ENCODE measurements around the gene ZG16. TPM values are rescaled to one million over a fixed set of nuclear protein-coding genes. Genes with fewer than 3 reads are reported as not detected.

The ZG16 gene
- total and polyA plus RNA-seq, 9 of the 15 experiments (the other 6 are each of a cell fraction or from before 2014, with no cell fraction given): 0.04 TPM; not detected in 8

DNA sequence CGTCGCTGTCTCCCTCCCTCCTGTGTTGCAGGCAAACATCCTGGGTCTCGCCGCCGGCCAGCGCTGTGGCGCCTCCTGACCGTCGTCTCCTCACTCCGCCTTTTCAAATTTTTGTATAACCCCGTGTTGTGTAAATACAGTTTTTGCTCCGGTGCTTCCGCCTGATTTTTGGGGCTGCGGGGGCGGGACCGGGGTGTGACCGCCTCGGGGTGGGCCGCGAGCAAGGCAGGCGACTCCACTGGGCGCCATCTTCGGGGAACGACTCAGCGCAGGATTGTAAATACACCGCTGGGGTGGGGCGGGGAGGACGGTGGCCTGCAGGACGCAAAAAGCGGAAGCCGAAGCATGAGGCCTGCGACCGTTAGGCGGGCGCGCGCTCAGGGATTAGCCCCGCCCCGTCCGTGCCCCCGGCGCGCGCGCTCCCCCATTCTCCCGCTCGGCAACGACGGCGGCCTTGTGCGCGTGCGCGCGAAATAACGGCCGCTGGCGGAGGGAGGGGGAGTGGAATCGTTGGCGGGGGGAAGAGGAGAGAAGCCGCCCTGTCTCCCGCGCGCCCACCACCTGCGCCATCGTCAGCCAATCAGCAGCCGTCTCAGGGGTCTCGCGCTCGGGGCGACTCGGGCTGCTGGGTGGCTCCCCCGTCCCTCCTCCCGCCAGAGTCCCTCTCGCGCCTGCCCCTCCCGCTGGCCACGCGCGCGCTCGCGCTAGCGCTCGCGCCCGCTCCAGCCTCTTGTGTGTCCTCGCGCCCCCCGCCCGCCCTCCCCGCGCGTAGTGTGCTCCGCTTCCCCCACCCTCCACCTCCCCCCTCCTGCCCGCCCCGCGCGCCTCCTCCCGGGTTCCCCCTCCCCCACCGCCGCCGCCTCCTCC is 27.4 kb downstream of the ZG16 start (continued):
- TF ChIP-seq TSHZ1 (CRISPR knock-in tag; IDR thresholded peaks at IDR 0.05): no peak
- TF ChIP-seq, protein P1, sequence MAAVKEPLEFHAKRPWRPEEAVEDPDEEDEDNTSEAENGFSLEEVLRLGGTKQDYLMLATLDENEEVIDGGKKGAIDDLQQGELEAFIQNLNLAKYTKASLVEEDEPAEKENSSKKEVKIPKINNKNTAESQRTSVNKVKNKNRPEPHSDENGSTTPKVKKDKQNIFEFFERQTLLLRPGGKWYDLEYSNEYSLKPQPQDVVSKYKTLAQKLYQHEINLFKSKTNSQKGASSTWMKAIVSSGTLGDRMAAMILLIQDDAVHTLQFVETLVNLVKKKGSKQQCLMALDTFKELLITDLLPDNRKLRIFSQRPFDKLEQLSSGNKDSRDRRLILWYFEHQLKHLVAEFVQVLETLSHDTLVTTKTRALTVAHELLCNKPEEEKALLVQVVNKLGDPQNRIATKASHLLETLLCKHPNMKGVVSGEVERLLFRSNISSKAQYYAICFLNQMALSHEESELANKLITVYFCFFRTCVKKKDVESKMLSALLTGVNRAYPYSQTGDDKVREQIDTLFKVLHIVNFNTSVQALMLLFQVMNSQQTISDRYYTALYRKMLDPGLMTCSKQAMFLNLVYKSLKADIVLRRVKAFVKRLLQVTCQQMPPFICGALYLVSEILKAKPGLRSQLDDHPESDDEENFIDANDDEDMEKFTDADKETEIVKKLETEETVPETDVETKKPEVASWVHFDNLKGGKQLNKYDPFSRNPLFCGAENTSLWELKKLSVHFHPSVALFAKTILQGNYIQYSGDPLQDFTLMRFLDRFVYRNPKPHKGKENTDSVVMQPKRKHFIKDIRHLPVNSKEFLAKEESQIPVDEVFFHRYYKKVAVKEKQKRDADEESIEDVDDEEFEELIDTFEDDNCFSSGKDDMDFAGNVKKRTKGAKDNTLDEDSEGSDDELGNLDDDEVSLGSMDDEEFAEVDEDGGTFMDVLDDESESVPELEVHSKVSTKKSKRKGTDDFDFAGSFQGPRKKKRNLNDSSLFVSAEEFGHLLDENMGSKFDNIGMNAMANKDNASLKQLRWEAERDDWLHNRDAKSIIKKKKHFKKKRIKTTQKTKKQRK (IDR thresholded peaks at IDR 0.05; ENCODE audit: borderline replicate concordance, low read depth, low read length): no peak
- peak; percentile 94 for TF ChIP-seq ZNF589 (CRISPR knock-in tag; IDR thresholded peaks at IDR 0.05; ENCODE audit: low read depth)
- no peak for TF ChIP-seq HOXB6 (CRISPR knock-in tag; IDR thresholded peaks at IDR 0.05; ENCODE audit: borderline replicate concordance)
- 0 out of 2 replicates have a peak, but pooled peaks have one; percentile 27 for TF ChIP-seq ZNF212 (CRISPR knock-in tag; IDR thresholded peaks at IDR 0.05)
- TF ChIP-seq, protein P2, sequence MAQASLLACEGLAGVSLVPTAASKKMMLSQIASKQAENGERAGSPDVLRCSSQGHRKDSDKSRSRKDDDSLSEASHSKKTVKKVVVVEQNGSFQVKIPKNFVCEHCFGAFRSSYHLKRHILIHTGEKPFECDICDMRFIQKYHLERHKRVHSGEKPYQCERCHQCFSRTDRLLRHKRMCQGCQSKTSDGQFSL (CRISPR knock-in tag; IDR thresholded peaks at IDR 0.05): peak; percentile 97
- TF ChIP-seq, protein P2 (tag; IDR thresholded peaks at IDR 0.05): peak in 1 of 2 experiments; percentile 91; a peak in 2 of 4 replicates
- TF ChIP-seq ZFX (CRISPR knock-in tag; IDR thresholded peaks at IDR 0.05): peak; percentile 86
- no peak; the same call in 1 of the 2 replicates for TF ChIP-seq BACH1 (tag; IDR thresholded peaks at IDR 0.05)
- no peak for TF ChIP-seq ZNF277 (CRISPR knock-in tag; IDR thresholded peaks at IDR 0.05; ENCODE audit: borderline replicate concordance)
- TF ChIP-seq MTF1 (CRISPR knock-in tag; IDR thresholded peaks at IDR 0.05; ENCODE audit: borderline replicate concordance): no peak
